Measurements from ENCODE around the gene ARL6IP4.

ARL6IP4 gene

GRCh38 chr12:122963941-122964265 is 16.6 kb upstream of the ARL6IP4 start:
- no peak overlapping the region for H3K27ac ChIP-seq (ENCODE audit: low read depth, low read length)
- H3K9ac ChIP-seq (ENCODE audit: low read length): no peak overlapping the region
- H3K4me1 ChIP-seq (ENCODE audit: control insufficient read depth, insufficient read depth, low read length): peaks cover 10% of the 10 kb centered on the region
- H3K27me3 ChIP-seq (ENCODE audit: control insufficient read depth, insufficient read depth, low read length): no peaks in the 10 kb centered on the region
- H3K36me3 ChIP-seq (ENCODE audit: control insufficient read depth, insufficient read depth, low read length): no peaks in the 10 kb centered on the region
- H3K4me3 ChIP-seq (ENCODE audit: low read length): peak overlapping the region; percentile 2

- peak overlapping the region; percentile 2 for H3K4me3 ChIP-seq (ENCODE audit: low read length)
Observed at GRCh38 chr12:122964439-122965257, 15.8 kb upstream of the ARL6IP4 start.

GRCh38 chr12:122965321-122965751 is 15.1 kb upstream of the ARL6IP4 start:
- Histone ChIP-seq H3K27me3 (ENCODE audit: control insufficient read depth, insufficient read depth, low read length) (no peaks in the 10 kb centered on the region), H3K36me3 (ENCODE audit: control insufficient read depth, insufficient read depth, low read length) (no peaks in the 10 kb centered on the region), H3K4me3 (ENCODE audit: low read length) (peak overlapping the region; percentile 77), H3K9ac (ENCODE audit: low read length) (no peak overlapping the region), H3K4me1 (ENCODE audit: control insufficient read depth, insufficient read depth, low read length) (peaks cover 10% of the 10 kb centered on the region), H3K27ac (ENCODE audit: low read depth, low read length) (no peak overlapping the region)

More at GRCh38 chr12:122964439-122965257, 15.8 kb upstream of the ARL6IP4 start:
- Histone ChIP-seq H3K27ac (ENCODE audit: low read depth, low read length) (no peak overlapping the region), H3K4me1 (ENCODE audit: control insufficient read depth, insufficient read depth, low read length) (peaks cover 10% of the 10 kb centered on the region), H3K36me3 (ENCODE audit: control insufficient read depth, insufficient read depth, low read length) (no peaks in the 10 kb centered on the region), H3K9ac (ENCODE audit: low read length) (no peak overlapping the region), H3K27me3 (ENCODE audit: control insufficient read depth, insufficient read depth, low read length) (no peaks in the 10 kb centered on the region)

- no peak within 1 kb of the TSS for H3K9ac ChIP-seq (ENCODE audit: low read length)
- H3K4me1 ChIP-seq (ENCODE audit: control insufficient read depth, insufficient read depth, low read length): peaks cover 10% of the 10 kb centered on the region
- H3K27me3 ChIP-seq (ENCODE audit: control insufficient read depth, insufficient read depth, low read length): no peaks in the 10 kb centered on the region
- peak within 1 kb of the TSS; percentile 77 for H3K4me3 ChIP-seq (ENCODE audit: low read length)
- no peaks in the 10 kb centered on the region for H3K36me3 ChIP-seq (ENCODE audit: control insufficient read depth, insufficient read depth, low read length)
- no peak within 1 kb of the TSS for H3K27ac ChIP-seq (ENCODE audit: low read depth, low read length)
Observed at GRCh38 chr12:122965851-122966742, 14.4 kb upstream of the ARL6IP4 start, which contains the start of gene ABCB9. TSS of gene ABCB9 (minus strand) at chr12:122966463. CDS start at chr12:122960235, 6,228 bp downstream.

- H3K9ac ChIP-seq (ENCODE audit: low read length): no peak overlapping the region
- H3K4me1 ChIP-seq (ENCODE audit: control insufficient read depth, insufficient read depth, low read length): peaks cover 10% of the 10 kb centered on the region
- peak overlapping the region; percentile 22 for H3K4me3 ChIP-seq (ENCODE audit: low read length)
- H3K36me3 ChIP-seq (ENCODE audit: control insufficient read depth, insufficient read depth, low read length): no peaks in the 10 kb centered on the region
- no peaks in the 10 kb centered on the region for H3K27me3 ChIP-seq (ENCODE audit: control insufficient read depth, insufficient read depth, low read length)
- H3K27ac ChIP-seq (ENCODE audit: low read depth, low read length): no peak overlapping the region
Observed at GRCh38 chr12:122966743-122967550, 13.5 kb upstream of the ARL6IP4 start.

GRCh38 chr12:122968104-122968503 is 12.4 kb upstream of the ARL6IP4 start:
- H3K4me3 ChIP-seq (ENCODE audit: low read length): no peak overlapping the region
- H3K9ac ChIP-seq (ENCODE audit: low read length): no peak overlapping the region
- H3K27ac ChIP-seq (ENCODE audit: low read depth, low read length): no peak overlapping the region
- no peaks in the 10 kb centered on the region for H3K36me3 ChIP-seq (ENCODE audit: control insufficient read depth, insufficient read depth, low read length)
- H3K4me1 ChIP-seq (ENCODE audit: control insufficient read depth, insufficient read depth, low read length): peaks cover 10% of the 10 kb centered on the region
- no peaks in the 10 kb centered on the region for H3K27me3 ChIP-seq (ENCODE audit: control insufficient read depth, insufficient read depth, low read length)

- H3K9ac ChIP-seq (ENCODE audit: low read length): no peak overlapping the region
- no peak overlapping the region for H3K27ac ChIP-seq (ENCODE audit: low read depth, low read length)
- H3K4me3 ChIP-seq (ENCODE audit: low read length): no peak overlapping the region
- no peaks in the 10 kb centered on the region for H3K36me3 ChIP-seq (ENCODE audit: control insufficient read depth, insufficient read depth, low read length)
- H3K27me3 ChIP-seq (ENCODE audit: control insufficient read depth, insufficient read depth, low read length): no peaks in the 10 kb centered on the region
- H3K4me1 ChIP-seq (ENCODE audit: control insufficient read depth, insufficient read depth, low read length): peaks cover 2% of the 10 kb centered on the region
Observed at GRCh38 chr12:122969676-122970075, 10.8 kb upstream of the ARL6IP4 start.

- peak overlapping the region; percentile 99 for H3K9ac ChIP-seq (ENCODE audit: low read length)
- H3K4me1 ChIP-seq (ENCODE audit: control insufficient read depth, insufficient read depth, low read length): peaks cover 9% of the 10 kb centered on the region
- peak overlapping the region; percentile 98 for H3K27ac ChIP-seq (ENCODE audit: low read depth, low read length)
- H3K36me3 ChIP-seq (ENCODE audit: control insufficient read depth, insufficient read depth, low read length): no peaks in the 10 kb centered on the region
- H3K27me3 ChIP-seq (ENCODE audit: control insufficient read depth, insufficient read depth, low read length): no peaks in the 10 kb centered on the region
- peak overlapping the region; percentile 99 for H3K4me3 ChIP-seq (ENCODE audit: low read length)
Observed at GRCh38 chr12:122974274-122974891, 6.1 kb upstream of the ARL6IP4 start.

GRCh38 chr12:122974892-122975789 is 5.3 kb upstream of the ARL6IP4 start, which contains the start of gene OGFOD2:
TSS of gene OGFOD2 (plus strand) at chr12:122975244. CDS start at chr12:122975252, 8 bp downstream.
- Histone ChIP-seq H3K27ac (ENCODE audit: low read depth, low read length) (peak within 1 kb of the TSS; percentile 98), H3K9ac (ENCODE audit: low read length) (peak within 1 kb of the TSS; percentile 99), H3K36me3 (ENCODE audit: control insufficient read depth, insufficient read depth, low read length) (no peaks in the 10 kb centered on the region), H3K27me3 (ENCODE audit: control insufficient read depth, insufficient read depth, low read length) (no peaks in the 10 kb centered on the region), H3K4me3 (ENCODE audit: low read length) (peak within 1 kb of the TSS; percentile 99), H3K4me1 (ENCODE audit: control insufficient read depth, insufficient read depth, low read length) (peaks cover 12% of the 10 kb centered on the region)

GRCh38 chr12:122975790-122976647 is 4.5 kb upstream of the ARL6IP4 start:
- H3K27me3 ChIP-seq (ENCODE audit: control insufficient read depth, insufficient read depth, low read length): no peaks in the 10 kb centered on the region
- peak overlapping the region; percentile 99 for H3K9ac ChIP-seq (ENCODE audit: low read length)
- peaks cover 12% of the 10 kb centered on the region for H3K4me1 ChIP-seq (ENCODE audit: control insufficient read depth, insufficient read depth, low read length)
- H3K36me3 ChIP-seq (ENCODE audit: control insufficient read depth, insufficient read depth, low read length): no peaks in the 10 kb centered on the region
- peak overlapping the region; percentile 99 for H3K4me3 ChIP-seq (ENCODE audit: low read length)
- no peak overlapping the region for H3K27ac ChIP-seq (ENCODE audit: low read depth, low read length)
